Stimulated activated CD8-positive, alpha-beta memory T cell treated with anti-CD3 and anti-CD28 coated beads, Interleukin-7, amount 100 ng/mL, for 48 hours (primary cell): ENCODE results near the gene PTPRG.
"Not testable (repeated sequence)": the region's sequence is repeated elsewhere in the genome, so short reads cannot be mapped to it uniquely, and the experiment has no call there.

Experiments
- DNase-seq, 2 donors: peaks; one replicate each; pipeline ENCODE4 v3.0.0-alpha.2; 2020; ENCODE audit warnings: low read depth in 1 of 2; ENCODE audit errors: extremely low read depth in 1 of 2

The PTPRG gene

DNA sequence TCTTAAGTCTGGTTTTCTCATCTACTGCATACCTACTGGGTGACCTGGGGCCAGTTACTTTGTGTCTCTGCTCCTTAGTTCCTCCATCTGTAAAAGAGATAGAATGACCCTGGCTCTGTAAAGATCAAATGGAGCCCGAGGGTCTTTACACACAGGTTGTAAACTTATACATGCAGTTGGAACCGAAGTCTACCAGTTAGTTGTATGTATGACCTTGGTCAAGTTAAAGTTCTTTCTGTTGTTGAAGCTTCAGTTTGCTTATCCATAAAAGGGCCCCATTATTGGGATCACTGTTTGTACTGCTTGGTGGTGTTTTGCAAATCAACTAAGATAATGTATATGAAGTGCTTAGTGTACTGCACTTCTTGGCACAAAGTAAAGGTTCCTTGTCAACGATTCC, 186.9 kb downstream of the PTPRG start:
- DNase-seq = no peak

DNA sequence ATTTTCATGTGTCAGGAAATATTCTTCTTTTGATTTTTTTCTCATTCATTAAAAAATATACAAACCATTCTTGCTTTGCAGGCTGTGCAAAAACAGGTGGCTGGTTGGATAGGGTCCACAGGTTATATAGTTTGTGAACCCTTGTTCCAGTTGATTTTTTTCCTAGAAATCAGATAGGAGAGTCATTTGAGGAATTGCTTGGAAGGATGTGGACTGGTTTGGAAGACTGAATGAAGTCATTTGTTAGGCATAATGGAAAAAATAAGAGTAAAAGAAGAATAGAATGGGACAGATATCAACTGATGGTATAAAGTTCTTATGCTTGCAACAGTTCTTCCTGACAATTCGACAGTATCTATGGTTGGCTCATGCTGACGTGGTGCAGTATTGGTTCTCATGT, 189.4 kb downstream of the PTPRG start:
- no peak for DNase-seq

DNA sequence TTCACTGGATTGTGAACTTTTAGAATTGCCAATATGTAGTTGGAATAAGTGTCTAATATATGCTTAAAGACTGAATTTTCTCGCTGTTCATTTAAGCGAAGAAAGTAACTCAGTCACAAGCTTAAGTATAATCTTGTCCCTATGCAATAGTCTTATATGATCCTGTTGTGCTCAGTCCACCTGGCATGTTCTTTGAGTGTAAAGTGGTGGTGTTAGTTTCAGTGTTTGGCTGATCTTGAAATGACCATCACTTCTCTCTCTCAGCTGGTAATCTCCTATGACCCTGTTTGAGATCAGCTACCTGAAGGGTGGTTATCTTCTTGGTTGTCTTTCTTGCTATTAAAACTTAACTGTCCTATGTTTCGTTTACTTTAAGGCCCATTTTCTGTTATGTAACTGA, 197.5 kb downstream of the PTPRG start:
- no peak for DNase-seq

DNA sequence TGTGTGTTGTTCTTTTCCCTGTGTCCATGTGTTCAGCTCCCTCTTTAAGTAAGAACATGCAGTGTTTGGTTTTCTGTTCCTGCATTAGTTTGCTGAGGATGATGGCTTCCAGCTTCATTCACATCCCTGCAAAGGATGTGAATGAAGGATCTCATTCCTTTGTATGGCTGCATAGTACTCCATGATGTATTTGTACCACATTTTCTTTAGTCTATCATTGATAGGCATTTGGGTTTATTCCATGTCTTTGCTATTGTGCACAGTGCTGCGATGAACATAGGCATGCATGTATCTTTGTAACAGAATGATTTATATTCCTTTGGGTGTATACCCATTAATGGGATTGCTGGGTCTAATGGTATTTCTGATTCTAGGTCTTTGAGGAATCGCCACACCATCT, 199.4 kb downstream of the PTPRG start:
- DNase-seq = not testable (repeated sequence)

DNA sequence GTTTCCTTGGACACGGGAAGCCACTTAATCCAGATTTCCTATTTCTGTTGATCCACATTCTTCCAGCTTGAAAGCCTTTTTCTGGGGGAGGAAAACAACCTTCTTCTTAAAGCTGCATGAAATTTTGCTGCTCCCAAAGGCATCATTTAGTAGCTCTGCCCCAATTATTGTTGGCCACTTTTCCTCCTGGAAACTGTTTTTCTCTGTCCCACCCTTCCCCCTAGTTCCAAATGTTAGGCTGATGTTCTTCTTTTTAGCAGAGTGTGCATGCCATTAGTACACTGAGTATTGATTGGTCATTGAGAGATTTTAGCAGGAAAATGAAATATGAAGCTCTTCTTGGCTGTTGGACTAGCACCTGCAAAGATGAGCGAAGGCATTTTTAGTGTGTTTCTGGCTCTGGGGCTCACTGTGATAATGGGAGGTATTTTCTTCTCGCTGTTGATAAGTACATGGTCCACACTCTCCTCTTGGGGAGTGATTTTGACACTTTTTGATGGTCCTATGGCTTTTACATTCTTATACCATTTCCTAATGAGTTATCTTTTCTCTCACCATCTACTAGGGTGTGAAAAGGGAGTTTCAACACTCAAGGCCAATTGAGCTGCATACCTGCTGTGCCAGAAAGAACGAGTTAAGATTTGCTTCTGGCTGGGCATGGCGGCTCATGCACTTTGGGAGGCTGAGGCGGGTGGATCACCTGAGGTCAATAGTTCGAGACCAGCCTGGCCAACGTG, 200.5 kb downstream of the PTPRG start:
- no peak for DNase-seq

DNA sequence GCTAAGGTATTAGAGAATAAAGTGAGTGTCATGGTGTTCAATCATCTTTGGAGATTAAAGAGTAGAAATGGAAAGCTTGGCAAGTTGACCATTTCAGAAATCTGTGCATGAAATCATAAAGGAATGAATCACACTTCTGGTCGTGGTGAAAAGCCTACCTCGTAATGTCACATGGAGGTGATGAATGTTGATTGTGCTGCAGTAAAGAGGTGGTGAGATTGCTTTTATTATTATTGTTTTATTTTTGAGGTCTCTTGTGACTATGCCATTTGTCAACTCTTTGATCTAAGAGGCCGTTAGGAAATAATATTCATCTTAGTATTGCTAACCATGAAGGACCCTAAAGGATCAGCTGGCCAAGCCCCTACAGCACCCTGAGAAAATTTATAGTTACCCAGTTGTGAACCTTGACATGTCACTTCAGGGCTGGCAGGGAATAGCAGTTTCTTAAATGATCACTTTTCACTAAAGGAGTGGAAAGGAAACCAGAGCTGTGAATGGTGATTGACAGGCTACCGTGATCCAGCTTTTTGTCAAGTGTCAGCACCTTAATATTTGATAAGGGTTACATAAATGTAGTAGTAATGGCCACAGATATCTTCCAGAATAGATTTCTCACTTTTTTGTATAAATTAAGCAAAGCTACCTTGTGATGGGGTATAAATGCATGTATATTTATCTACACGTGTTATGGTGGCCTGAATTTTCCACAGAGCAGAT, 203.9 kb downstream of the PTPRG start:
- DNase-seq = no peak

DNA sequence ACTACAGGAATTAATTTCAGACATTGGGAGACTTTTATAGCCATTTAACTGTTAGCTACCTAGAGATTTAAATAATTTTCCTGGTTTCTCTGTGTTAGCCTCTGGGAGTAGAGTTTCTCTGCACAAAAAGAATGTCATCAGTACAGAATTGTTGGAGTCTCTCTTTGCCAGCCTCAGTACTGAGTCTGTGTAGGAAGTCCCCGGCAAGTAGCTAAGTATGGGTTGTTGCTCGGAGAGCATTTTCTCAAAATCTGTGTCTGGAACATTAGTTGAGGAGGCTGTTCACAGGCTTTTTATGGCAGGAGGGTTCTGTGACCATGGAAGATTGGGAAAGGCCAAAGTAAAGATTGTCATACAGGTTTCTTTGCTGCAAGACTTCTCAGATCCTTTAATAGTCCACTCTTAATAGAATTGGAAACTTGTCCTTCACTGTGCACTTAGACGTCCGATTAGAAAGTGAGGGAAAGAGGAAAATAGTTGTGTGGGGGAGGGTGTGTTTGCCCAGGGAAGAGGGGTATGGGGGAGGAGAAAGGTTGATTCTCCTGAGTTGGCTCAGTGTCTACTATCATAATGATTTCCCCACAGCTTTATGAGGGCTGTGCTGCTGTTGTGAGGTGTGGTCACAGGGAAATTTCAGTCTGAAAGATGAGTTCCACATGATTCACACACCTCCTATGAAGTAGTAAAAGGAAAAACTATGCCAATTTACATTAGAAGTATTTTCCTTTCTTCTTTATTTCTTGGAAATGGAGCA, 207.1 kb downstream of the PTPRG start:
- DNase-seq = no peak

DNA sequence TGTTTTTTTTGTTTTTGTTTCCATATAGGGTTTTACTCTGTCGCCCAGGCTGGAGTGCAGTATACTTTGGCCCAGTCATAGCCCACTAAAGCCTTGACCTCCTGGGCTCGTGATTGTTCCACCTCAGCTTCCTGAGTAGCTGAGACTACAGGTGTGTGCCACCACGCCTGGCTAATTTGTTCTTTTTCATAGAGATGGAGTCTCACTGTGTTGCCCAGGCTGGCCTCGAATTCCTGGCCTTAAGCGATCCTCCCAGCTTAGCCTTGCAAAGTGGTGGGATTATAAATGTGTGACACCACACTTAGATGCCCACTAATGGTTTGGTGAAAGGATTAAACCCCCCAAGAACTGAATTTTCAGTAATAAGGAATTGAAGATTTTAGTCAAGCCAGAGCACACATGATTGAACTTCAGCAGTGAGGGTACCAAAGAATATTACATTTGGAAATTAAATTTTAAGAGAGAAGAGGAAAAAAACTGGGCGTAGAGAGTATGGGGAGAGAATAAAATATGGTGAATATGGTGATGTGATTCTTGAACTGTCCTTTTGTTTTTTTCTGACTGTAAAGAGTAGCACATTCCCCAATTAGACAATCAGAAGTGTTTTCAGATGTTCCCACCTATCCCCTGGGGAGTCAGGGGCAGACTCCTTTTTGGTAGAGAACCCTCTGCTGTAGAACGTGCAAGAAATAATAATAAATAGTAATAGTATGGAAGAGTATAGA, 208.1 kb downstream of the PTPRG start:
- no peak for DNase-seq

DNA sequence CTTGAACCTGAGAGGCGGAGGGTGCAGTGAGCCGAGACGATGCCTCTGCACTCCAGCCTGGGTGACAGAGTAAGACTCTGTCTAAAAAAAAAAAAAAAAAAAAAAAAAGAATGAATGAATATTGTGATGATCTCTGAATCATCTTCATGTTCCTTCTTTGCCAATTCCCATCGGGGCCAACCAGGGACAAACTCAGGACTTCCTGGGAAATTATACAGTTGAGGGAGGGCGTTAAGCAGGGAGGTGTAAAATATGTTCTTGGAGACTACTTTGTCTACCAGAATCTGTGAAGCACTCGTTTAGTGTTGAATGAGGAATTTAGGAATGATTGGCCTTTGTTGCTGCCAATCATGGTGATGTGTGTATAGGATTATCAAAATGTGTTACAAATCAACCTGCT, 210.6 kb downstream of the PTPRG start:
- no peak for DNase-seq

DNA sequence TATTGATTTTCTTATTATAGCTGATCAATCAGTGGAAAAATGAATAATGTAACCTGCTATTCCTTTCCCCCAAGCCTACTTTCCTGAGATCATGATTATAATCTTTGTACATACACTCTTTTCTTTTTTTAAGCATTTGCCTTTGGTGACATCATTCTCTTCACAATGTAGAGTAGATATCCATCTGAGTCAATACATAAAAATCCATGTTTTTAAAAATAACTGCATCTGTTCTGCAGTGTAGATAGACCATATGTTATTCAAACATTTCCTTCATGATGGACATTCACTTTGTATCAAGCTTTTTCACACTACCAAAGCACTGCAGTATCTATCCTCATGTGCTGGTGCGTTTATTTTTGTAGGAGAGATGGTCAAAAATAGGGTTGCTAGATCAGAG, 211.1 kb downstream of the PTPRG start:
- DNase-seq = no peak

DNA sequence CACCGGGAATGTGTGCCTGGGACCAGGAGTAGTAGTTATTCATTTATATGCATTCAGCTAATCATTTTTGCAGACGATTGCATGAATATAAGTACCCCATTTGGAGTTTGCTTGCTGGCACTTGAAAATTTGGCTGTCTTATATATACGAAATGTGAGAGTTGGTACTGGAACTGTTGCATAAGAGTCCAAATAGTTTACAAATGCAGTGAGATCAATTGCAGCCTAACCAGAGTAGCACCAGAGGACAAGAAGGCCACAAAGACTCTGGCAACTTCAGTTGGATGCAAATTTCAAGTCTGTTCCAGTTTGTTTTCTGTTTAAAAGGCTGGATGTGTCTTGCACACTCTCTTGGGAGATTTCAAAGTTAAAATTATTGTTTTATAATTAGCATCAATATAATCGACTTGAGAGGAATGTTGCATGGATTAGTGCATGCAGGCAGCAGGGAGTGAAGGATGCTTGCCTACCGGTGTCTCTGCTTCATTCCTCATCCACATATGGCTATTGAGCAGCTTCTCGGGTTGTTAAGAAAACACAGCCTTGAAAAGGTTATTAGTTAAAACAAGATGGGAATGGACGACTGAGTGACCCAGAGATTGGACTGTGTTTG, 213.0 kb downstream of the PTPRG start:
- DNase-seq = no peak

DNA sequence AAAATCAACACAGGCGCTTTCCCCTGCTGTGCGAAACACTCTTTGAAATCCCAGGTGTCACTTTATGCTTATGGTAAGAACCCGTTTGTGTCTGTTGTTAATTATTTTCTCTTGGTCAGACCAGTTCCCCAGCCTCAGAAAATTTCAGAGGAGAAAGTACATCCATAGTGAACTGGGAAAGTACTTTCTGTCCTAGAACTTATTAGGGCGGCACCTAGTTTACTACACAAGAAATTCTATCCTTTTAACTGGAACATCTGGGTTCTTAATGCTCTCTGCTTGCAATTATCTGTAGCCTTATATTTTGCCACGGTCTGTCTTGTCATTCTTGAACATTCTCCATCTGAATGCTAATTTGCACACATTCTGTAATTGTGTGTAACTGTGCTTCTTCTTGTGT, 215.0 kb downstream of the PTPRG start:
- no peak for DNase-seq

DNA sequence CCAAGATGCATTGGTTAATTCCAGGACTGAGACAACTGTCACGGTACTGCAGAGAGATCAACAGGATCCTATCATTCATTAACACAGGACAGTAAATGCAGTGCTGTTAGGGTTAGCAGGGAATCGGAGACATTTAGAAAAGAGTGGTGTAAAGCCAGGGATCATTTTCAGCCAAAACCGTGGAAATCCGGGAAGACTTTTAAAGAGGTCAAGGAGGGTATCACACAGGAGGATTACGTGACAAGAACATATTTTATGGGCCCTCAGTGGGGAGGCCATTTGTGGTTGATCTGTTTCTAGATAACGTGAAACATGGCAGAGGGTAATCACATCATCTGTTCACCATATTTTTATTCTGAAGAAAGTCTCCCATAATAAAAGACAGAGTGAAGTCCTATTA, 216.1 kb downstream of the PTPRG start:
- DNase-seq = no peak

DNA sequence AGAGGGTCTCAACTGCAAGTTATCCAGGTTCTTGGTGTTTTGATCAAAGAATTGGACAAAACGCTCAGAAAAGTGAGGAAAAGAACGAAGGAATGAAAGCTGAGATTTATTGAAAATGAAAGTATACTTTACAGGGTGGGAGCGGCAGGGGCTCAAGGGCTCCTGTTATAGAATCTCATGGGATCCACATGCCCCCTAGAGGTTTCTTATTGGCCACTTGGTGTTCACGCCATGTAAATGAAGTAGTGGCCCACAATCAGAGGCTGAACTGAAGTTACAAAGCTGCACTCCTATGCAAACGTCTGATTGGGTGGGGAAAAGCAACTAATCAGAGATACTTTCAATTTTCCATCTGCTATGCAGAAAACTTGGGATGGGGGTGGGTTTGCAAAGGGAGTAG, 216.7 kb downstream of the PTPRG start:
- DNase-seq = no peak

DNA sequence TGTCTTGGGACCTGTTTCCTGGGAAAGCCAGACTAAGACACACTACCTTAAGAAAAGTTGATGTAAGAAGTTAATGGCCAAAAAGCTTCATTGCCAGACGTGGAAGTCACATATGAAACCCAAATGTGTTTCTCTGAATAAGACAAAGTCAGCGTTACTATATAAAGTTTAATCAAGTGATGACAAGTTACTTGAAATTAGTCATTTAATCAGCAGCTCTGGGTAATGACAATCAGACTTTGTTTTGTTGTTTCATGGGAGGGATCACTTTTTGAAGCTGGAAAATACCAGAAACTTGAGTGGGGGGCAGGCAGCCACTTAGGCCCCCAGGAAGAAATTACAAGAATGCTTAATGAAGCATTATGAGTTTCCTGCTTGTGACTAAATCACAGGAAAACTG, 218.6 kb downstream of the PTPRG start:
- DNase-seq = no peak

DNA sequence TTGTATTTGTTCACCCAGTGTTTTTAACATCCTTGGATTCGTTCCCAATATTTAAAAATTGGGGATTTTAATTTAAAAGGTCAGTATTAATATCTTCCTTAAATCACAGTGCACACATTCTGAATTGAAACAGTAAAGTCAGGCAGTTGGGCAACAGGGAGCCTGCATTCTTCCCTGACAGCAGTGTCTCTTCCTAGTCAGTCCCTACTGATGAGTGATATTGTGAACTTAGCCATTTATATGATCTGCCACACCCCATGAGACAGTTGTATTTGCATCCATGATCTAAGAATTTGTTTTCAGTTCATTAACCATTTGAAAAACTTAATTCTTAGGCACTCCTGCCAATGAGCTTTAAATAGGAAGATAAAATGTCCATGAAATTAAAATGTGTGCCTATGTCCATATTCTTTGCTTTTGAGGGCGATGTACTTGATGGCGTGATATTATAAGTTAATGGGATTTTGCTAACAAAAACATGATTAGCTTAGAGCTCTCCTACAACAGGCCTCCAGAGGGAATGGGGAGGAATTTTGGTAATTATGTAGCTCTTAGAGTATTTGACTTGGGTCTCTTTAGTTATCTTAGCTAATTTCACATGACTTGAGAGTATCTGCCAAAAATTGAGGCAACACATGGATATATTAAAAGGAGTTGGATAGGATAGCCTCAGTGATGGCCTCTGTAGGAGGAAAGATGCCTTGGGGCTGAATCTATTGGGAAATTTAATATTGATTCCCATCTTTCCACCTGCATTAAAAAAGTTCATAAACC, 219.3 kb downstream of the PTPRG start:
- no peak for DNase-seq

DNA sequence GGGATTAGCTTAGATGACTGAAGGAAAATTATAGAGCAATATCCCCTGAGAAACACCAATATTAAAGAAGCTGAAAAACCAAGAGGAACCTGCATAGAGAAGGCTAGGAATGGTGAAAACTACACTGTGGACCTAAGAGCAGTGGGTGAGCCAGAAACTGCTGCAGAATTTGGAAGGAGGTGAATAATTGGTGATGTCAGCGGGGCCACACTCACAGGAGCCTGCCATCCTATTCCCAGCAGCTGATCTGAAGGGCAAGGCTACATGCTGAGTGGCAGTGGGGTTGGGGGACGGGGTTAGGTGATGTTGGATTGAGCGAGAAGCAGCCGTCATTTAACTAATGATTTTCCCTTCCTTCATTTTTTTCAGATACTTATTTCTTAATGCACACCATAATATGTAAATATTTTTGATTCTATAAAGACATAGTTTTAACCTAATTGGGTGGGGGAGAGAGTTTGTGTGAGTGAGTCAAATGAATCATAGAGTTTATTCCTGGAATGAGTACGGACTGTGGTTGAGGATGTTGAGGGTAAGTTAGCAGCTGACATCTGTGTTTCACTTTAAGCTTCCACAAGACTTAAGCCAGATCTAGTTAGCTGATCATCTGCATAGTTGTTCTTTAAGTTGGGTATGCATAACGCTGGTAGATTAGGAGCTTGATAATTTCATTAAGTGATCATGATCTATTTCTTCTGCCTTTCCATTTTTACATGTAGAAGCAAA, 222.8 kb downstream of the PTPRG start:
- no peak for DNase-seq

DNA sequence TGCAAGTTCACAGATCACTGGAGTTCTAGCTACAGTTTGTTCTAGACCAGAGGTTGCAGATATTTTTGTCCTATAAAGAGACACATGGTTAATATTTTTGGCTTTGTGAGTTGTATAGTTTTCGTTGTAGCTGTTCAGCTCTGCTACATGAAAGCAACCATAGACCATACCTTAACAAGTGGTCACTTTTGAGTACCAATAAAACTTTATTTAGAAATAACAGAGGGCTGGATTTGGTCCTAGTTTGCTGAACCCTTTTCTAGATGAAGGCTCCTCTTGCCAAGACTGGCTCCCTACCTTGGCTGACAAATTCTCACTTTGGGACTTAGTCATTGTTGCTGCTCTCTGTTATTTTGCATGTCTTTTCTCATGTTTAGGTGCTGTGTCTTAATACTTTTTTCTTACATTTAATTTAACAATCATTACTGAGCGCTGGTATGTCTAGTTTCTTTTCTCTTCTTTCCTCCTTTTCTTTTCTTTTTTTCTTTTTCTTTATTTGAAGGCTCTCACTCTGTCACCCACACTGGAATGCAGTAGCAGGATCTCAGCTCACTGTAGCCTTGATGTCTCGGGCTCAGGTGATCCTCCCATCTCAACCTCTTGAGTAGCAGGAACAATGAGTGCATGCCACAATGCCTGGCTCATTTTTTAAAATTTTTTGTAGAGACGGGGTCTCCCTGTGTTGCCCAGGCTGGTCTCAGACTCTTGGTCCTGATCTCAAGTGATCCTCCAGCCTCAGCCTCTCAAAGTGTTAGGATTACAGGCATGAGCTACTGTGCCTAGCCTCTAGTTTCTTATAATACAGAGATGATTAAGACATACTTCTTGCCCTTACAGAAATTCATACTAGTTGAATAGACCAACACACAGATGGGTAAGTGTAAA, 227.5 kb downstream of the PTPRG start:
- DNase-seq = no peak
